GM18505 (cell line): ENCODE data around the gene PCK2.

Experiments
- ATAC-seq: cut with Tn5 transposase; IDR thresholded peaks from one replicate; pipeline ENCODE4 v1.9.1; 2021; ENCODE audit not compliant: unreplicated experiment
- POLR2A ChIP-seq: IDR thresholded peaks from 4 replicates; pipeline ENCODE4 v1.6.1; 2011; ENCODE audit warnings: borderline replicate concordance; ENCODE audit not compliant: insufficient read depth, insufficient read length; ENCODE audit errors: extremely low read depth

Gene PCK2

GRCh38 chr14:24144451-24144850 lies 50.3 kb downstream of the PCK2 start:
- ATAC-seq = no peak
- no peak for TF ChIP-seq POLR2A

GRCh38 chr14:24145219-24145618 lies 51.1 kb downstream of the PCK2 start:
- TF ChIP-seq POLR2A = no peak
- ATAC-seq = no peak

GRCh38 chr14:24145690-24146452 lies 51.8 kb downstream of the PCK2 start:
- no peak for ATAC-seq
- TF ChIP-seq POLR2A = no peak

GRCh38 chr14:24146453-24146977 lies 52.4 kb downstream of the PCK2 start, which contains the start of gene PSME2:
Gene PSME2, minus strand, starts transcription at chr14:24146610. Its CDS starts 29 bp downstream, at chr14:24146581.
- peak; percentile 61 for ATAC-seq
- peak; percentile 66 for TF ChIP-seq POLR2A

- peak; percentile 75 for ATAC-seq
- TF ChIP-seq POLR2A = peak; percentile 71
Measured at GRCh38 chr14:24146978-24147760, 53.1 kb downstream of the PCK2 start, which contains the start of gene RNF31. Gene RNF31, plus strand, starts transcription at chr14:24147498. Its CDS starts 201 bp downstream, at chr14:24147699.

GRCh38 chr14:24147761-24148428 lies 53.8 kb downstream of the PCK2 start:
- TF ChIP-seq POLR2A = peak; percentile 31
- no peak for ATAC-seq

- ATAC-seq = no peak
- TF ChIP-seq POLR2A = no peak
Measured at GRCh38 chr14:24149302-24149969, 55.3 kb downstream of the PCK2 start.

- ATAC-seq = no peak
- TF ChIP-seq POLR2A = no peak
Measured at GRCh38 chr14:24150061-24150460, 56.0 kb downstream of the PCK2 start.

- no peak for TF ChIP-seq POLR2A
- ATAC-seq = no peak
Measured at GRCh38 chr14:24150567-24150966, 56.5 kb downstream of the PCK2 start.

- no peak for TF ChIP-seq POLR2A
- ATAC-seq = no peak
Measured at GRCh38 chr14:24150993-24151392, 56.9 kb downstream of the PCK2 start.

GRCh38 chr14:24151404-24152080 lies 57.4 kb downstream of the PCK2 start:
- ATAC-seq = no peak
- no peak for TF ChIP-seq POLR2A
